ENCODE data around the gene LCN1.

Gene LCN1

GRCh38 chr9:135574331-135574730 lies 53.1 kb downstream of the LCN1 start:
- no peak for DNase-seq

- no peak for DNase-seq
Measured at GRCh38 chr9:135574943-135575342, 53.7 kb downstream of the LCN1 start.
